DOHH2 (cell line): ENCODE results near the gene TAS2R60.

ENCODE experiments used
- H3F3A ChIP-seq: fragments of 200-600 bp; sonication (generic), shearing (Covaris generic); 2 replicates; pipeline ENCODE4 v1.6.0; 2016; ENCODE audit warnings: antibody characterized with exemption, mild to moderate bottlenecking; ENCODE audit not compliant: control insufficient read depth, insufficient read depth
- H3K27ac ChIP-seq: fragments of 200-600 bp; sonication (generic); 2 replicates; pipeline ENCODE4 v1.5.1; 2014; ENCODE audit warnings: low read depth, mild to moderate bottlenecking, low read length, moderate library complexity
- H3K27me3 ChIP-seq: fragments of 200-600 bp; sonication (generic); 2 replicates; pipeline ENCODE4 v1.6.1; 2014; ENCODE audit warnings: mild to moderate bottlenecking, low read length, mixed read lengths; ENCODE audit not compliant: control insufficient read depth
- H3K36me3 ChIP-seq: fragments of 200-600 bp; sonication (generic); 2 replicates; pipeline ENCODE4 v1.6.1; 2014; ENCODE audit warnings: mild to moderate bottlenecking, low read length, moderate library complexity, mixed read lengths; ENCODE audit not compliant: control insufficient read depth
- H3K4me1 ChIP-seq: fragments of 200-600 bp; sonication (generic); 2 replicates; pipeline ENCODE4 v1.6.1; 2014; ENCODE audit warnings: mild to moderate bottlenecking, low read length, mixed read lengths; ENCODE audit not compliant: control insufficient read depth
- H3K4me2 ChIP-seq: fragments of 200-600 bp; sonication (generic); 2 replicates; pipeline ENCODE4 v1.6.0; 2014; ENCODE audit warnings: mild to moderate bottlenecking, low read length, moderate library complexity
- H3K4me3 ChIP-seq: fragments of 200-600 bp; sonication (generic); 2 replicates; pipeline ENCODE4 v1.5.1; 2014; ENCODE audit warnings: mild to moderate bottlenecking, low read length, mixed read lengths
- H3K79me2 ChIP-seq: fragments of 200-600 bp; sonication (generic); 2 replicates; pipeline ENCODE4 v1.6.1; 2014; ENCODE audit warnings: mild to moderate bottlenecking, low read length, mixed read lengths; ENCODE audit not compliant: control insufficient read depth
- H3K9me2 ChIP-seq: fragments of 200-600 bp; sonication (generic); replicated peaks from 2 replicates; pipeline ENCODE4 v1.6.1; 2014; ENCODE audit warnings: mild to moderate bottlenecking, low read length, mixed read lengths; ENCODE audit not compliant: control insufficient read depth
- H3K9me3 ChIP-seq: fragments of 200-600 bp; sonication (generic); 2 replicates; pipeline ENCODE4 v1.6.1; 2014; ENCODE audit warnings: antibody characterized with exemption, low read length, mixed read lengths; ENCODE audit not compliant: control insufficient read depth, insufficient read depth
- H4K20me1 ChIP-seq: fragments of 200-600 bp; sonication (generic); 2 replicates; pipeline ENCODE4 v1.6.0; 2014; ENCODE audit warnings: low read depth, mild to moderate bottlenecking, antibody characterized with exemption, low read length, moderate library complexity; ENCODE audit not compliant: control insufficient read depth, insufficient read depth
- CTCF ChIP-seq: fragments of 200-600 bp; sonication (generic); IDR thresholded peaks from one replicate; pipeline ENCODE4 v1.5.1; 2014; ENCODE audit warnings: antibody characterized with exemption, mild to moderate bottlenecking, low read depth, low read length; ENCODE audit not compliant: poor library complexity, severe bottlenecking
- EZH2phosphoT487 ChIP-seq: fragments of 200-600 bp; sonication (generic); IDR thresholded peaks from 2 replicates; pipeline ENCODE4 v1.6.1; 2017; ENCODE audit warnings: borderline replicate concordance, mild to moderate bottlenecking, antibody characterized with exemption, low read length, moderate library complexity, mixed read lengths

Gene TAS2R60

GRCh38 chr7:143416565-143417149 lies 26.6 kb upstream of the TAS2R60 start:
- Histone ChIP-seq H3K27ac (no peak overlapping the region), H3K79me2 (no peaks in the 10 kb centered on the region), H3K4me1 (no peaks in the 10 kb centered on the region), H4K20me1 (no peaks in the 10 kb centered on the region), H3K4me2 (no peak overlapping the region), H3K9me2 (no peaks in the 10 kb centered on the region), H3K36me3 (no peaks in the 10 kb centered on the region), H3K4me3 (no peak overlapping the region), H3K9me3 (0 out of 2 replicates have a peak, but pooled peaks cover 2% of the 10 kb centered on the region), H3F3A (no peaks in the 10 kb centered on the region), H3K27me3 (peaks cover 33% of the 10 kb centered on the region)
- no peak for TF ChIP-seq EZH2phosphoT487
- TF ChIP-seq CTCF = peak; percentile 84

- no peak overlapping the region for H3K4me3 ChIP-seq
- H3K27ac ChIP-seq = no peak overlapping the region
- H3K4me2 ChIP-seq = no peak overlapping the region
- H3K9me2 ChIP-seq = no peaks in the 10 kb centered on the region
- no peak for TF ChIP-seq EZH2phosphoT487
- no peak for TF ChIP-seq CTCF
- peaks cover 27% of the 10 kb centered on the region for H3K27me3 ChIP-seq
- H3K79me2 ChIP-seq = no peaks in the 10 kb centered on the region
- H3K9me3 ChIP-seq = 0 out of 2 replicates have a peak, but pooled peaks cover 2% of the 10 kb centered on the region
- no peaks in the 10 kb centered on the region for H3F3A ChIP-seq
- H3K4me1 ChIP-seq = no peaks in the 10 kb centered on the region
- H4K20me1 ChIP-seq = no peaks in the 10 kb centered on the region
- no peaks in the 10 kb centered on the region for H3K36me3 ChIP-seq
Measured at GRCh38 chr7:143417734-143418383, 25.4 kb upstream of the TAS2R60 start.

GRCh38 chr7:143418681-143419458 lies 24.4 kb upstream of the TAS2R60 start:
- no peaks in the 10 kb centered on the region for H3K79me2 ChIP-seq
- H3F3A ChIP-seq = no peaks in the 10 kb centered on the region
- H3K27ac ChIP-seq = no peak overlapping the region
- H3K27me3 ChIP-seq = peaks cover 27% of the 10 kb centered on the region
- no peaks in the 10 kb centered on the region for H3K4me1 ChIP-seq
- H3K9me2 ChIP-seq = no peaks in the 10 kb centered on the region
- TF ChIP-seq EZH2phosphoT487 (no peak), CTCF (no peak)
- 0 out of 2 replicates have a peak, but pooled peaks cover 2% of the 10 kb centered on the region for H3K9me3 ChIP-seq
- H3K36me3 ChIP-seq = no peaks in the 10 kb centered on the region
- H4K20me1 ChIP-seq = no peaks in the 10 kb centered on the region
- no peak overlapping the region for H3K4me2 ChIP-seq
- no peak overlapping the region for H3K4me3 ChIP-seq
